Endothelial cell of umbilical vein (primary cell): Measurements from ENCODE around the gene SBF1.

Experiments used
- EZH2 ChIP-seq: IDR thresholded peaks from 2 replicates; pipeline ENCODE4 v1.6.1; 2012; ENCODE audit warnings: borderline replicate concordance, low read depth, mild to moderate bottlenecking, moderate library complexity, low read length, inconsistent platforms; ENCODE audit not compliant: severe bottlenecking
- MAX ChIP-seq: IDR thresholded peaks from 2 replicates; pipeline ENCODE4 v1.6.1; 2011; ENCODE audit not compliant: insufficient read depth, insufficient read length
- TF ChIP-seq, protein P1 (sequence below), 2 donors: IDR thresholded peaks; 1 replicate in 1 of 2; 2 replicates in 1 of 2; pipeline ENCODE4 v1.5.1; 2011; ENCODE audit warnings: low read length in 2 of 2, mild to moderate bottlenecking in 2 of 2, moderate library complexity in 2 of 2, control low read depth in 1 of 2, inconsistent platforms in 1 of 2, low read depth in 1 of 2; ENCODE audit not compliant: insufficient read depth in 1 of 2; ENCODE audit errors: extremely low read depth in 1 of 2

- TF ChIP-seq, protein P1, sequence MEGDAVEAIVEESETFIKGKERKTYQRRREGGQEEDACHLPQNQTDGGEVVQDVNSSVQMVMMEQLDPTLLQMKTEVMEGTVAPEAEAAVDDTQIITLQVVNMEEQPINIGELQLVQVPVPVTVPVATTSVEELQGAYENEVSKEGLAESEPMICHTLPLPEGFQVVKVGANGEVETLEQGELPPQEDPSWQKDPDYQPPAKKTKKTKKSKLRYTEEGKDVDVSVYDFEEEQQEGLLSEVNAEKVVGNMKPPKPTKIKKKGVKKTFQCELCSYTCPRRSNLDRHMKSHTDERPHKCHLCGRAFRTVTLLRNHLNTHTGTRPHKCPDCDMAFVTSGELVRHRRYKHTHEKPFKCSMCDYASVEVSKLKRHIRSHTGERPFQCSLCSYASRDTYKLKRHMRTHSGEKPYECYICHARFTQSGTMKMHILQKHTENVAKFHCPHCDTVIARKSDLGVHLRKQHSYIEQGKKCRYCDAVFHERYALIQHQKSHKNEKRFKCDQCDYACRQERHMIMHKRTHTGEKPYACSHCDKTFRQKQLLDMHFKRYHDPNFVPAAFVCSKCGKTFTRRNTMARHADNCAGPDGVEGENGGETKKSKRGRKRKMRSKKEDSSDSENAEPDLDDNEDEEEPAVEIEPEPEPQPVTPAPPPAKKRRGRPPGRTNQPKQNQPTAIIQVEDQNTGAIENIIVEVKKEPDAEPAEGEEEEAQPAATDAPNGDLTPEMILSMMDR (IDR thresholded peaks at IDR 0.05; ENCODE audit: extremely low read depth in 1 of 2, insufficient read depth in 1 of 2, low read depth in 1 of 2, low read length in 2 of 2): no peak
- TF ChIP-seq MAX (no peak), EZH2 (no peak)
These were observed 68.2 kb downstream of the SBF1 start for GRCh38 chr22:50406416-50407170.
